CD4-positive, alpha-beta T cell treated with Interleukin-4 for 1 hour (primary cell): Measurements from ENCODE around the gene RBM19.

ENCODE experiments used
- DNase-seq, 2 donors: peaks; one replicate each; pipeline ENCODE4 v3.0.0-alpha.2; 2020 to 2022

The RBM19 gene

DNA sequence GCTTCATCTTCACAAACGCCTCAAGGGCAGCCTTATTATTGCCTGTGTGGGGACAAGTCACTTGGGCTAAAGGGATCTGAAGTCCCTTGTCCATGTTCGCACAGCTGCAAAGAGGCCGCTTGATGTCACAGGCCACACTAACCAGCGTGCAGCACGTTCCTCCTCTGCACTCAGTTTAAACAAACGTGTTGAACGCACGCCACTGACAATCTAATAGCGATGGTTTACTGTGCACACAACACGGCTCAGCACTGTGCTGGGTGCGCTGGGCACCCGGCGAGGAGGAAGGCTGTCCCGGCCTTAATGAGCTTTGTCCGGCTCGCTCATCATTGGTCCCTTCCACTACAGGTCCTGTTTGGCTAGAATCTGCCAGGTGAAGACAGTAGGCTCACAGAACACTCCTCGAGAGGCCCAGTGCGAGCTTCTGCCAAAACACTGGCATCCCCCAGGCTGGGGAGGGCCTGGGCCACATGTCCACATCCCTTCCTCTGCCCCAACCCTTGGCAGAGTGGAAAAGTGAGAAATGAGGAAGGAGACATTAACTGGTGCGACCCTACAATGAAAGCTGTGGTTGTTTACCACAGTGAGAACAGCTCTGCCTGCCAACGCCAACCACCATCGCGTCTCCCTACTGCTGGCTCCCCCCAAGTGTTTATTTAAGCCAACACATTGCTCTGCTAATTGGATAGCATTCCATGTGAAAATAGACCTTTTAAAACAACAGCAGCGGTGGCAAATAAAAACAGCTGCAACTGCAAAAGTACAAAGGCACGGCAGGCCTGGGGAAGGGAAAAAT is 113.2 kb downstream of the RBM19 start:
- DNase-seq: no peak

- DNase-seq: no peak
These were observed 113.9 kb downstream of the RBM19 start for GRCh38 chr12:113852264-113852663.

DNA sequence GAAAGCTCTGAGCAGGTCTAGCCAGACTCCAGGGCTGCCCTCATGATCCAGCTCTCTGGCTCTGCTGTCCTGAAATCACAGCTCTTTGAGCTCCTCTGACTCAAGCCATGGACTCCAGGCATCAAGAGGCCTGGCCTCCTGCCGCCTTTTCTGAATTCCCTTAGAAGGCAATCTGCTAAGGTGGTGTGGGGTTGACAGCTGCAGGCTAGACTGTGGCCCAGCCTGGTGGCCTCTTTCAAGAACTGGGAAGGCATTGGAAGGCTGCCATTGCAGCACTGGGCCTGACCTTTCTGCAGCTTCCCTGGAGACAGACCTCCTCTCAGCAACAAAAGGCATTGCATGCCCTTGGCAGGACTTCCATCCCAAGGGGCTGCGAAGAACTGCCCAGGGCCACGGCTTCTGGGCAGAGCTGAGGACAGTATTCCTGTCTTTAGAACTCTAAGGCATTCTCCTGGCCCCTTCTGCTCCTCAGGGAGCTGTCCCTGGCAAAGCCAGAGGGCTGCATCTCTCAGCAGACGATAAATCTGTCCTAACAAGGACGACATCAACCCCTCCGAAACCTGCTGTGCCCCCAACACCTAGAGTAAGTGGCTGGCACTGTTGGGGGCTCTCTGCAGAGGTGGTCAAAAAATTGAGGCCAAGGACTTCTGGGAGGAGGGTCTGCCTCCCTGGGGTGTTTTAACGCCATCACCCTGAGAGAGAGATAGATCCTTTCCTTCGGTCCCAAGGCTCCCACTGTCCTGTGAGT is 115.6 kb downstream of the RBM19 start:
- DNase-seq: no peak

DNA sequence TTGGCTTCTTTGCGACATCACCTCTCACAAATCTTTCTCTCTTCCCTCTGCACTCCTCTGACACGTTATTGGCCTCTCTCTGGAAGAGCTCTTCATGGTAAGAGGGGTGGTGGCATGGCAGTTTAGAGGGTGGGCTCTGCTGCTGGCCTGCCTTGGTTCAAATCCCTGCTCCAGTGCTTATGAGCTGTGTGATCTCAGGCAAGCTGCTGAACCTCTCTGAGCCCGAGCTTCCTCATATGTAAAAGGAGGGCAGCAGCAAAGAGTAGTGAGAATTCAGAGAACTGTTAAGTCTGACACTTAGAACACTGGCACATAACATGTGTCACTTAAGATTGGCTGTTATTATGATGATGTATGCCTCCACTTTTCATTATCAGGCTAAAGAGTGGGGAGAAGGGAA is 118.3 kb downstream of the RBM19 start:
- no peak for DNase-seq

DNA sequence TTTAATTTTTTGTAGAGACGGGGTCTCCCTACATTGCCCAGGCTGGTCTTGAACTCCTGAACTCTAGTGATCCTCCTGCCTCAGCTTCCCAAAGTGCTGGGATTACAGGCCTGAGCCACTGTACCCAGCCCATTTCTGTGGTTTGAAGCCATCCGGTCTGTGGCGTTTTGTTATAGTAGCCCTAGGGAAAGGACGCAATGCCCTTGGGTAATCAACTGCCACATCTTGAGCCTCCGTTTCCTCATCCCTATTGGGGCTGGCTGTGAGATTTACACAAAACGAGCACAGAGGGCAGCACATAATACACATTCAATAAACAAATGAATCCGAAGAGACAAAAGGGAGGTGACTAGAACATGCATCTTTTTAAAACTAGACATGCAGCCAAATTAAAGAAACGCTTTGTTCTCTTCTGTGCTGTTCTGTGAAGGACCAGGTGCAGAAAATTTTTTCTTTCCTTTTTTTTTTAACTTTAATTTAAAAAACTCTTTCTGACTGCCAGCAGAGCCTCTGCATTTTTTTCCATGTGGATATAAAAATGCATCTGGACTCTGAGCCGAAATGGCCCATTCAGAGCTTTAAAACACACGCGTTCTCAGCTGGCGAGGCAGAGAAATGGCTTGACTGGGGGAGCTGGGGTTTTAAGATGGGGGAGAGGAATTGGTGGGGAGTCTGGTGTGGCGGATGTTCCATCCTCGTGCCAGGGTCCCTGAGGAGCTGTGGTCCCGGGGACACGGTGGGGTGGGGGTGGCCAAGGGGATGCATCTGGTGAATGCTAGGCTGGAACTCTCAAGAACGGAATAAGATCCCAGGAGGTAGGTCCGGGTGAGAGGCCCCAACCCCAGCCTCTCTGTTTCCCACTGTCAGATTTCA is 119.0 kb downstream of the RBM19 start:
- no peak for DNase-seq

- DNase-seq: no peak
These were observed 120.0 kb downstream of the RBM19 start for GRCh38 chr12:113845900-113846674.

GRCh38 chr12:113844495-113845210 is 121.5 kb downstream of the RBM19 start:
- no peak for DNase-seq

GRCh38 chr12:113842699-113843098 is 123.4 kb downstream of the RBM19 start:
- no peak for DNase-seq

GRCh38 chr12:113841786-113842185 is 124.3 kb downstream of the RBM19 start:
- no peak for DNase-seq

GRCh38 chr12:113840401-113841042 is 125.6 kb downstream of the RBM19 start:
- DNase-seq: no peak

- no peak for DNase-seq
These were observed 127.2 kb downstream of the RBM19 start for GRCh38 chr12:113838896-113839295.

DNA sequence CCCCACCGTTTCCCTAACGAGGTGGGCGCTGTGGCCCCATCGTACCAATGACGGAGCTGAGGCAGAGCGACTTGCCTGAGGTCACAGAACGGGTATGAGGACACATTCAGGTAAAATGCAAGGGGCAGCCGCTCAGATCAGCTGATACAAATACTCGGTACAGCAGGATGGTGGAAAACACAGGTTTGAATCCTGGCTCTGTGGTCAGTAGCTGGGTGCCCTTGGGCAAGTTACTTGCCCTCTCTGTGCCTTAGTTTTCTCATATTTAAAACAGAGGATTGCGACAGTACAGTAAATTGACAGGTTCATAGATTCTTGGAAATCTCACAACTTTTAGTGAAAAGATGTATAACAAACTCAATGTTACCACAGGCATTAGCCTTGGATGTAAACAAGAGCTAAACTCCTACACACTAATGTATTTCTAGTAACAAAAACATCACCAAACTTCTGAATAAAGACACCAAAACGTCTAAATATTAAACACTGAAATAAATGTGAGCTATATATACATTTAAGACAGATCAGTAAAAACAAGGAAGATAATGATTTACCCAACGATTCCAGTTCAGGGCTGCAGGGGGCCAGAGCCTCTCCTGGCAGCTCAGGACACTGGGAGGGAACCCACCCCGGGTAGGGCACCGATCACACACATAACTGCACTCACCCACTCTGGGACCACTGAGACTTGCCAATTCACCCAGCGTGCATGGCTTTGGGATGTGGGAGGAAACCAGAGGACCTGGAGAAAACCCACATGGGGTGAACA is 128.4 kb downstream of the RBM19 start:
- DNase-seq: no peak

- DNase-seq: no peak
These were observed 129.0 kb downstream of the RBM19 start for GRCh38 chr12:113837084-113837483.

- no peak for DNase-seq
These were observed 130.2 kb downstream of the RBM19 start for GRCh38 chr12:113835896-113836295.

GRCh38 chr12:113835433-113835832 is 130.7 kb downstream of the RBM19 start:
- no peak for DNase-seq

DNA sequence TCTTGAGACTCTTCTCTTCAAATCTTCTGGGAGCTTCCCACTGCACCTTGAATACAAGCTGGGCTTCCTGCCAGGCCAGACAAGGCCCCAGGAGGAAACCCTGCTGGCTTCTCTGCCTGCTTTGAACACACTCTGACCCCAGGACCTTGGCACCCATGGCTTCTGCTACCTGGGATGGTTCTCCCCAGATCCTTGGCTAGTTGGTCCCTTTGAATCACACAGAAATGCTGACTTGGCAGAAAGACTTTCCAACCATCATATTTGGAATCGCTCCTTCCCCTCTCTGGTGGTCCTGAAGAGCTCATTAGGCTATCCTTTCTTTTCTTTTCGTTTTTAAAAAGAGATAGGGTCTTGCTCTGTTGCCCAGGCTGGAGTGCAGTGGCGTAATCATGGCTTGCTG is 132.7 kb downstream of the RBM19 start:
- DNase-seq: no peak

DNA sequence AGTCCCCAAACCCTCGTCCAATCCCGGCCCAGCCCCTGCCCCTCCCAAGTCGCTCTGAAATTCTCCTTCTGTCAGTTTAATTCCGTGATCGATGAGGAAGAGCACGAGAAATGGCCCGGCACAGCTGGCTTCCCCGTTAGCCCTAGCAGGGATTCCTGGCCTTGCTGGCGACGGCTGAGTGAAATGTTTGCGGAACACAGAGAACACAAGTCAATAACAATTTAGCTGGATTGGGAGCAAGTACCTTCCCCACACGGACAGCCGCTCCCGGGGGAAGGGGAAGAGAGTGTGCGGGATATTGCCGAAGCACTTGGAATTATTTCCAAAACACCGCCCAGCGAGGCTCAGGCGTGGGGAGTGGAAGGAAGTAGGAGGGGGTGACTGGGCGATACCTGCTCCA is 134.6 kb downstream of the RBM19 start:
- DNase-seq: no peak

DNA sequence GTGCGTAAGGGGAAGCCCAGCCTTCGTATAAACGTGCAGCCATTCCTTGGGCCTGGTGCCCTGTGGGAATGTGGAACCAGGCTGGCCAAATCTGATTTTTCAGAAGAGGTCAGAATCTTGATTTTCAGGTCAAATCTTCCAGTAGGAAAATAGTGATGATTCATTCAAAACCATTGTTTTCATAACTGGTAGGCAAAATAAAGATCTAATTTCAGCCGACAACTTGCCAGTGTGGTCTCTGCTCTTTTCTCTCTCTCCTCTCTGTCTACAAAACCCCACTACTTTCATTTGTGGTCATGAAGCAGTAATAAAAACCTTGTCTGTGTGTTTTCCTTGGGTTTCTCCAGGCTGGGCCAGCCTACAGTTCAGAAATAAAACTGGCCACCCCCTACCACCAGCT is 135.1 kb downstream of the RBM19 start:
- no peak for DNase-seq

GRCh38 chr12:113829212-113829611 is 136.9 kb downstream of the RBM19 start:
- DNase-seq: no peak

DNA sequence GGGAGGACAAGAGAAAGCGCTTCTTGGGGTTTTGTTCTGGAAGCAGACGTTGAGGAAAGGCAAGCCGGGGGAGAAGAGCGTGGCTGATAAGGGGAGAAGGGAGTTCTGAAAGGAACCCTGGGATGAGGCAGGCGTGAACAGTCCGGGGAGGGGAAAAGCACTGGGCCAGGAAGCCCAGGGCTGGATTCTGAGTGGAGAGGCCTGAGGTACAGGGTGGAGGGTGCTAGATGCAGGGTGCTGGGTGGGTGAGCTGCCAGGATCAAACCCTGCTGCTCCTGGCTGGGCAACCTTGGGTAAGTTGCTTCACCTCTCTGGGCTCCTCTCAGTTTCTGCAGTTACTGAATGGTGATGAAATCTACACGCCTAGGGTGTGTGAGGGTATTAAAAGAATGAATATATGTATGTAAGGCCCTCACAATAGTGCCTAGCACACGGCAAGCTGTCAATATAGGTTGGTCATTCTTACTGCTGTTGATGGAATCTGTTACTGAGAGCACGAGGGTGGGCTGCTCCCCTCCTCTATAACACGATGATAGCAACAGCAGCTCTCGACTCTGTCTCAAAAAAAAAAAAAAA is 138.5 kb downstream of the RBM19 start:
- no peak for DNase-seq
